NCI-H1417 (cell line): ENCODE measurements around the gene ATXN10.

Experiments
- DNase-seq, 3 experiments: peaks; one replicate each; lab custom pipeline; 2025; lab: John Stamatoyannopoulos, UW

Gene ATXN10

GRCh38 chr22:45890351-45890635 is 218.7 kb downstream of the ATXN10 start:
- DNase-seq = no peak

- no peak for DNase-seq
Observed at GRCh38 chr22:45891021-45891421, 219.4 kb downstream of the ATXN10 start.

GRCh38 chr22:45891471-45891995 is 219.9 kb downstream of the ATXN10 start:
- no peak for DNase-seq

DNA sequence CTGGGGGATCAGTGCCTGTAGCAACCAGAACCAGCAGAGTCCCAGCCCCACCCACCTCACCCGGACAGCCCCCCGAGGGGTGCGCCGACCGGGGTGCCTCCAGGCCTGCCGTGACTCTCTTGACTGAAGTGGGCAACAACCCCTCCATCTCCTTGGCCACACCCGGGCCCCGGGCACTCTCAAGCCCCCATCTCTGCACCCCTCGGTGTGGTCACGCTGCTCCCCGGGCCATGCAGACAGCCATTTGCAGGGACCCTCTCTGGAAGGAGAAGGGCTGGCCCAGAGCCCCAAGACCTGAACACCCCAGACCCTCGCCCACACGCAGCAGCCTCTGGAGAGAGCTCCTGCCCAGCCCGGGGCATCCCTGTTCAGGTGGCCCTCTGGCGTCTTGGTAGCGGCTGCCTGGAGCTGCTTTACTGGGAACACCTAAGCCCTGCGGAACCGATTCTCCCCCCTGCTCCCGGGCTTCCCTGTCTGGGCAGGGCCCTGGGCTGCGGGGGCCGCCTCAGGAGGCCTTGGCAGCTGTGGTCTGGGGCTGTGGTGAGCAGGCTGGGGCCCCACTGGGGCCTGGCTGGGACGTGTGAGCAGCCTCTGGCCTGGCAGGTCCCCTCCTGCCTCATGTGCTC is 220.5 kb downstream of the ATXN10 start:
- no peak for DNase-seq

- no peak for DNase-seq
Observed at GRCh38 chr22:45892681-45893461, 221.2 kb downstream of the ATXN10 start.

DNA sequence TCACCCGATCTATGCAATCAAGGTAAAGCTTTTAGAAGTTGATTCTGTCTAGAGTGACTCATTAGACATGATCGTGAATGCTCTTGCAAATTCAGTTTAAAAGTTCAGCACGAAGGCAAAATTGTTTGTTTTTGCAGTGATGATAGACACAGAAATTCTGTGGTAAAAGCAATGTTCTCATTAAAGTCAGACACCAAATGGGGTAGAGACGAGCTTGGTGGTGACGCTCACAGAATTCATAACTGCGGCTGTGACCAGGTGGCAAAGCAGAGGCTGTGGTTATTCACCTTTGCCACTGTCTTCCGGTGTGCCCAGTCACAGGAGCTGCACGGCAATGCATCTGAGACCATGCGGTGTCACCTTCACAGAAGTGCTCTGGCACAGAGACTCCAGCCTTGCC is 221.9 kb downstream of the ATXN10 start:
- no peak for DNase-seq
